Activated CD4-positive, CD25-positive, alpha-beta regulatory T cell treated with anti-CD3 and anti-CD28 coated beads, Interleukin-2, amount 50 U/mL, for 72 hours (primary cell): Measurements from ENCODE around the gene ICAM3.
A peak's percentile ranks its signal among the peaks of the same experiment; 100 is the strongest.
"Not testable (repeated sequence)": the region's sequence is repeated elsewhere in the genome, so short reads cannot be mapped to it uniquely, and the experiment has no call there.

Experiments used
- DNase-seq: peaks from one replicate; pipeline ENCODE4 v3.0.0; 2021

Gene ICAM3

GRCh38 chr19:10339380-10339960 is at the start of gene ICAM3:
ICAM3 (minus strand) TSS chr19:10339624; CDS start chr19:10339614, 10 bp downstream.
- peak; percentile 77 for DNase-seq

- DNase-seq: peak; percentile 84
Observed at GRCh38 chr19:10388957-10389356, 49.5 kb upstream of the ICAM3 start.

- DNase-seq: no peak
Observed at GRCh38 chr19:10384580-10384979, 45.2 kb upstream of the ICAM3 start.

- not testable (repeated sequence) for DNase-seq
Observed at GRCh38 chr19:10383223-10383499, 43.7 kb upstream of the ICAM3 start.

- peak; percentile 98 for DNase-seq
Observed at GRCh38 chr19:10380313-10381102, 41.1 kb upstream of the ICAM3 start, which contains the start of gene TYK2. TYK2 (minus strand) TSS chr19:10380572; CDS start chr19:10378406, 2,166 bp downstream.

- no peak for DNase-seq
Observed at GRCh38 chr19:10379880-10380312, 40.5 kb upstream of the ICAM3 start.

- DNase-seq: no peak
Observed at GRCh38 chr19:10378124-10378523, 38.7 kb upstream of the ICAM3 start.

- not testable (repeated sequence) for DNase-seq
Observed at GRCh38 chr19:10377140-10377640, 37.8 kb upstream of the ICAM3 start.

GRCh38 chr19:10374931-10375330 is 35.5 kb upstream of the ICAM3 start:
- no peak for DNase-seq

- no peak for DNase-seq
Observed at GRCh38 chr19:10372690-10373089, 33.3 kb upstream of the ICAM3 start.

GRCh38 chr19:10368101-10368803 is 28.8 kb upstream of the ICAM3 start:
- no peak for DNase-seq

- DNase-seq: not testable (repeated sequence)
Observed at GRCh38 chr19:10366950-10367512, 27.6 kb upstream of the ICAM3 start.

- DNase-seq: no peak
Observed at GRCh38 chr19:10365518-10365917, 26.1 kb upstream of the ICAM3 start.

- no peak for DNase-seq
Observed at GRCh38 chr19:10364644-10365043, 25.2 kb upstream of the ICAM3 start.

GRCh38 chr19:10363789-10364281 is 24.4 kb upstream of the ICAM3 start:
- no peak for DNase-seq

- no peak for DNase-seq
Observed at GRCh38 chr19:10362259-10362658, 22.8 kb upstream of the ICAM3 start.

GRCh38 chr19:10361569-10362011 is 22.2 kb upstream of the ICAM3 start:
- DNase-seq: no peak

GRCh38 chr19:10356431-10356830 is 17.0 kb upstream of the ICAM3 start:
- no peak for DNase-seq

- DNase-seq: peak; percentile 69
Observed at GRCh38 chr19:10353793-10354391, 14.5 kb upstream of the ICAM3 start.

- DNase-seq: no peak
Observed at GRCh38 chr19:10352764-10353671, 13.6 kb upstream of the ICAM3 start.

- DNase-seq: no peak
Observed at GRCh38 chr19:10346509-10346908, 7.1 kb upstream of the ICAM3 start.

GRCh38 chr19:10344780-10345179 is 5.4 kb upstream of the ICAM3 start:
- DNase-seq: no peak
